HUES64 (cell line): ENCODE data around the gene DCBLD2.

Experiments used
- H3K27ac ChIP-seq: 2 replicates; pipeline ENCODE4 v1.7.0; 2013; ENCODE audit warnings: low read depth, low read length, inconsistent platforms
- H3K27me3 ChIP-seq: 2 replicates; pipeline ENCODE4 v1.6.1; 2013; ENCODE audit warnings: mild to moderate bottlenecking, low read length; ENCODE audit not compliant: insufficient read depth
- H3K36me3 ChIP-seq: 2 replicates; pipeline ENCODE4 v1.6.1; 2013; ENCODE audit warnings: mild to moderate bottlenecking, low read length; ENCODE audit not compliant: insufficient read depth
- H3K4me1 ChIP-seq: 2 replicates; pipeline ENCODE4 v1.6.1; 2013; ENCODE audit warnings: mild to moderate bottlenecking, low read length, moderate library complexity; ENCODE audit not compliant: insufficient read depth
- H3K4me3 ChIP-seq: 2 replicates; pipeline ENCODE4 v1.5.1; 2013; ENCODE audit warnings: mild to moderate bottlenecking, low read length, moderate library complexity
- H3K9ac ChIP-seq: 2 replicates; pipeline ENCODE4 v1.6.1; 2013; ENCODE audit warnings: mild to moderate bottlenecking, low read depth, low read length
- H3K9me3 ChIP-seq: 2 replicates; pipeline ENCODE4 v1.6.1; 2013; ENCODE audit warnings: low read depth, low read length; ENCODE audit not compliant: insufficient read depth
- WGBS: fragments of 150-250, 120-280 bp; methylation state at CpG from one replicate; pipeline ENCODE4 v1.1.7; 2013; ENCODE audit warnings: missing lambda C conversion rate; 5-methylcytosine and 5-hydroxymethylcytosine counted together

The DCBLD2 gene

DNA sequence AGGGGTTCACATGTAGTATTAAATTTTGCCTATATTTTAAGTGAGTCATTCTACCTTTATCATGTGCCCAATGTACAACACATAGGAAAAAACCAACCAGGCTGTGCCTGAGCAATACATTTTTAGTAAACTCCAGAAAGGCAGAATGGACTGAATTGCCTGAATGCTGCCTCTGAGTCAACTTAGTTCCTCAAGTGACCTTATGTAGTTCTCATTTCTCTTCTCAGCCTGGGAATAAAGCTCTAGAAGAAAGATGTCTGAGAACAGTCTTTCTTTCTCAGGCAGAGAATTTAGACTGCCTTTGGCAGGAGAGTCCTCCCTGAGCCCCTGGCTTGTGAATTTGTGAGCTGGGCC lies 125.4 kb downstream of the DCBLD2 start:
- Histone ChIP-seq H3K27ac (no peak overlapping the region), H3K4me1 (no peaks in the 10 kb centered on the region), H3K9ac (no peak overlapping the region), H3K4me3 (no peak overlapping the region), H3K9me3 (no peaks in the 10 kb centered on the region), H3K36me3 (no peaks in the 10 kb centered on the region; the same call in 1 of the 2 replicates), H3K27me3 (no peaks in the 10 kb centered on the region)

DNA sequence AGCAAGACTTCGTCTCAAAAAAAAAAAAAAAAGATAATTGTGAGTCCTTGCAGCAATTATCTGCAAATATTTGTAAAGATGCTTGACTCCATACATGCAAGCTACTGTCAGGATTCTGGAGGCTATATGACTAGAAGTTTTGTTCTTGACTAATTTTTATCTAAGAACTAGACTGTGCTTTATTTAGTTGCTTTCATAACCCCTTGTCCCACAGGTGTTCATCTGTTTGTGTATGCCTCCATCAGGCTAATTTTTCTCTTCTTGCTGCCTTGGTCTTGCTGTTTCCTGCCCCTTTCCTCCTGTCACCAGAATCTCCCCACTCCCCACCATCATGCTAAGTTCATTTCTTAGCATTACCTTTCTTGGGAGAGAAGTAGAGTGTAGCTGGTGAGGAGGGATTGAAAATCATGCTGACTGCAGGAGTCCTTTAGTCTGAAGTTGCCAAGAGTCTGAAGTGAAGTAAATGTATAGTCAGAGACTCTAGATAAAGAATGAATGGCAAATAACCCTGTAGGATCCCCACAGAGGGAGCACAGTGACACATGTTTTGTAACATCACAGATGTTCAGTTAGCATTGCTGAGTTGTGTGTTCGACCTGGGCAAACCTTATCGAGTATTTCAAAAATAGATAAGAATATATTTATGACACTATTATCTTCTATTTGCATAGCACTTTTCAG lies 125.9 kb downstream of the DCBLD2 start:
- Histone ChIP-seq H3K4me3 (no peak overlapping the region), H3K9me3 (no peaks in the 10 kb centered on the region), H3K36me3 (no peaks in the 10 kb centered on the region; the same call in 1 of the 2 replicates), H3K9ac (no peak overlapping the region), H3K27me3 (no peaks in the 10 kb centered on the region), H3K4me1 (no peaks in the 10 kb centered on the region), H3K27ac (no peak overlapping the region)
- 100% methylated on average over 1 of the region's 3 CpGs for WGBS

DNA sequence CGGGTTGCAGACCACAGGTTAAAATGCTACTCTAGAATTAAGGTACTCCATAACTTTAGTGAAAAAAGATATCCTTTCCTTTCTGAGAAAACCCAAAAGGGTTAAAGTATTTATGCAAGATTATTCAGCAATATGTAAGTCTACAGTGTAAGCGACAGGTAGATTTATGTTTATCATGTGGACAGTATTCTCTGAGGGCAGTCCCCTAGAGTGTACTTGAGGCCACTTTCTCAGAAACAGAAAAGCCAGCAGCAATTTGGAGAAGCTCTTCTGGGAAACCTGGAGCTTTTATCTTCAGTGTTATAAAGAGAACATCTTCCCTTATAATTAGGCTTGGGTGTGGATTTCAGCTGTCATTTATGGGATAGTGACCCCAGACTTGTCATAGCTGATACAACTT lies 129.5 kb downstream of the DCBLD2 start:
- Histone ChIP-seq H3K27me3 (no peaks in the 10 kb centered on the region), H3K27ac (no peak overlapping the region), H3K36me3 (no peaks in the 10 kb centered on the region), H3K4me1 (no peaks in the 10 kb centered on the region), H3K9me3 (no peaks in the 10 kb centered on the region), H3K4me3 (no peak overlapping the region), H3K9ac (no peak overlapping the region)
- 93% methylated on average over 2 of the region's 2 CpGs for WGBS

DNA sequence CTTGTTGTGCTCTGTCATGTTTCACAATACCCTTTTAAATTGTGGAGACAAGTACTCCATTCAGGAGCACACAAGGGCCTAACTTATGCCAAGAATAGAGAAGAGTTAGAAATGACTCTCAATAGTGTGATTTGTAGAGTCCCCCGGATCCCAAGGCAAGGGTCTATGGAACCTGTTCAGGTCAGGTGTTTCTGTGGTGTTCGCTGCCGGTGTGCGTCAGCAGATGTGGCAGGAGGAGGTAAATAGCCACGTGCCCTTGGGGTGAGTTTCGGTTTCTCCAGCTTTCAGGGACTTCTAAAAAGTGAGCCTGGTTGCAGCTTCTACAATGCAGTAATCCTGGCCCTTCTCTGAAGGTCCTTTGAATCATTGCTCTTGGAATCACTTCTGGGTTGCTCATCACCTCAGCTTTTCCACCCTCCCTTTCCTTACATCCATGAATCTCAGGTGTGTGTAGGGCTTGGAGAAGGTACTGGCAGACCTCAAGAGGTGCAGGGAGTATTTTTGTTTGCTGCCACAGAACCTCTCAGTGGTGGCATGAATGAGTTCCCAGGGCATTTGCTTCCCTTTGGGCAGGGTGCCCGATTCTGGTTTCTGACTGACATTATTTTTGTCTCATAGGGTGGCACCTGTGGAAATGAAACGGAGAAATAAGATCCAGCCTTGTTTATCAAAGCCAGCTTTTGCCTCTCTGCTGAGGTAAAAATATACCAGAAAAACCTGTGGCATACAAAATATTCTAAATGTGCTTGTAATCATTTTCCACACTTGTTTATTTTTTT lies 131.0 kb downstream of the DCBLD2 start:
- Histone ChIP-seq H3K4me3 (no peak overlapping the region), H3K4me1 (no peaks in the 10 kb centered on the region), H3K27ac (no peak overlapping the region), H3K9me3 (no peaks in the 10 kb centered on the region), H3K27me3 (no peaks in the 10 kb centered on the region), H3K9ac (no peak overlapping the region), H3K36me3 (no peaks in the 10 kb centered on the region)
- 93% methylated on average over 8 of the region's 8 CpGs for WGBS

DNA sequence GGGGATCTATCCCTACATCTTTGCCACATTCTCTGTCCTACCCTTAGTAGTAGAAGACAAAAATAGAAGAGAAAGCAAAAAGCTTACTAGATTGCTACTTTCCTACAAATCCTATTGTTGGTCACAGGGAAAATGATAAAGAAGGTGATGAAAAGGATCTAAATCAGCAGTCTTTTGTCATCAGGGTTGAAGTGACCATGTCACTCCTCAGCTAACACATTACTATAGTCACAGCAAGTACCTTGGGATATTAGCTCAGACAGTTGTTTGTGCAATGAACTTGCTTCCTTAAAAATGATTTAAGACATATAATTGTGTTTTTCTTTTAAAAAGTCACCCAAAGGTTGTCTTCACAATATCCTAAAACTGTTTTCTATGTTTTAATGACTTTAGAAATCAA lies 132.0 kb downstream of the DCBLD2 start:
- H3K36me3 ChIP-seq = no peaks in the 10 kb centered on the region
- no peak overlapping the region for H3K27ac ChIP-seq
- no peaks in the 10 kb centered on the region for H3K27me3 ChIP-seq
- H3K4me3 ChIP-seq = no peak overlapping the region
- no peaks in the 10 kb centered on the region; the same call in 1 of the 2 replicates for H3K4me1 ChIP-seq
- H3K9me3 ChIP-seq = no peaks in the 10 kb centered on the region
- H3K9ac ChIP-seq = no peak overlapping the region

DNA sequence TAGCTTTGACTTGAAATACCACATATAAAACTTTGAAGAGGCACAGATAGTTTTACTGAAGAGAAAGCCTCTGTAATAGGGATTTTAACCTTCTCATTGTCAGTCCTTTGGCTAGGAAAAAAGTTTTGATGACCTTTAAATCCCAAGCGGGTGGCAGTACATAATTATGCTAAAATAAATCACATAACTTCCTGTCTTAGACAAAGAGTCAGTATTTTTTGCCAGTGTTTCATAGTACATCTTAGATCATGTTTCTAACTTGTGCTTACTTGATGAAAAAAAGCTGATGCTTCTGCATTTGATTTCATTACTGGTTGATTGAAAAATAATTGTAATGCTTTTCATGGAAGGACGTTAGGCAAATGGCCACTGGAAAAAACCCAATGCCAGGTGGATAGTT lies 132.5 kb downstream of the DCBLD2 start:
- 95% methylated on average over 2 of the region's 2 CpGs for WGBS
- Histone ChIP-seq H3K9me3 (no peaks in the 10 kb centered on the region), H3K4me1 (no peaks in the 10 kb centered on the region; the same call in 1 of the 2 replicates), H3K27me3 (no peaks in the 10 kb centered on the region), H3K27ac (no peak overlapping the region), H3K36me3 (no peaks in the 10 kb centered on the region), H3K4me3 (no peak overlapping the region), H3K9ac (no peak overlapping the region)

DNA sequence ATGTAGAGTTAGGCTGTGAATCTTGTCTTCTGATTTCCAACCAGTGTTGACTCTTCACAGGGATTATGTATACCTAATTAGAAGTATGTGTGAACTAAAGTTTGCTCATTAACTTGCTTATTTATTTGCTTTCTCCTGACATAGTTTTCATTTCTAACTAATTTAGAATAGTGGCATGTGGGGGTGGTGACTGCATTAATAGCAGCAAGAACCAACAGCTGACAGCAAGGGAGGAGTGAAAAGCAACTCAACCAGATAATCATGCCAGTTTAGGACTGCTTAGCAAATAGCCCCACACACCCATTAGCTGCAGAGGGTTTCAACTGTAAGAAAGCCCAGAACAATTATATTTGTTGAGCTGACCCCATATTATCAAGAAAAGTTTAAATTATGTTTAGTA lies 134.6 kb downstream of the DCBLD2 start:
- Histone ChIP-seq H3K4me3 (no peak overlapping the region), H3K9me3 (no peaks in the 10 kb centered on the region), H3K9ac (no peak overlapping the region), H3K27ac (no peak overlapping the region), H3K27me3 (no peaks in the 10 kb centered on the region), H3K4me1 (no peaks in the 10 kb centered on the region; the same call in 1 of the 2 replicates), H3K36me3 (no peaks in the 10 kb centered on the region)

DNA sequence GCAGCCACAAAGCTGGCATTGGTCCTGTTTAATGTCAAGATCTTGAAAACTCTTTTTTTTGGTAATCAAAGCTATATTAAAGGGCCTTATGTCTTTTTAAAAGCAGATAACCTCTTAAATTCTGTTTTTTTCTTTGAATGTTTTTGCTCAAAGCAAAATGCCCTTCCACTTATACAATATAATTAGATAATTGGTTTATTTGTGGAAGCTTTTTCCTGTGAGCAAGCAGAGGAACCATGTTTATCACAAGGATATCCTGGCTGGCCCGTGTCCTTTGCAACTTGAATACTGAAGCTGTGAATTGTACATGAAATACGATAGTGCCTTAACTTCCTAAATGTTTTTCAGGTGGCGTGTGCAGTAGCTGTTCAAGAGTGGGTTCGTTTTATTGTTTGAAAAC lies 135.8 kb downstream of the DCBLD2 start:
- Histone ChIP-seq H3K9me3 (no peaks in the 10 kb centered on the region), H3K4me3 (no peak overlapping the region), H3K27ac (no peak overlapping the region), H3K27me3 (no peaks in the 10 kb centered on the region), H3K36me3 (no peaks in the 10 kb centered on the region), H3K4me1 (no peaks in the 10 kb centered on the region; the same call in 1 of the 2 replicates), H3K9ac (no peak overlapping the region)
- 86% methylated on average over 4 of the region's 4 CpGs for WGBS

DNA sequence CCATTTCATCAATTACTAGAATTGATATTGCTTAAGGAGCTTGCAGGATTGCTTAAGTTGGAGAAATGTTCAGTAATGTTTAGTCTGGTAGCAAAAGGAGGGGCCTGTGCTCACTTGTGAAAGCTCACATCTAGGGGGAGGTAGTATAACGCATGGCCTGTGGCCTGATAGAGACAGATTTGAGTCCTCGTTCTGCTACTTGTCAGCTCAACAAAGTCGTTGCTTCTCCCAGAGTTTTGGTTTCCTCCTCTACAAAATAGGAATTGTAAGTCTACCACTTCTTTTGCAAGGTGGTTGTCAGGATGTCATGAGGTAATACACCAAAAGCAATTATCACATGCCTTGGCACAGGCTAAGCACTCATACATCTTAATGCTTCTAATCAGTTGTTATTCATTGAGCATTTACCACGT lies 137.0 kb downstream of the DCBLD2 start:
- Histone ChIP-seq H3K4me3 (no peak overlapping the region), H3K27ac (no peak overlapping the region), H3K9ac (no peak overlapping the region), H3K36me3 (no peaks in the 10 kb centered on the region), H3K4me1 (no peaks in the 10 kb centered on the region; the same call in 1 of the 2 replicates), H3K9me3 (no peaks in the 10 kb centered on the region), H3K27me3 (no peaks in the 10 kb centered on the region)
- 78% methylated on average over 3 of the region's 4 CpGs for WGBS

DNA sequence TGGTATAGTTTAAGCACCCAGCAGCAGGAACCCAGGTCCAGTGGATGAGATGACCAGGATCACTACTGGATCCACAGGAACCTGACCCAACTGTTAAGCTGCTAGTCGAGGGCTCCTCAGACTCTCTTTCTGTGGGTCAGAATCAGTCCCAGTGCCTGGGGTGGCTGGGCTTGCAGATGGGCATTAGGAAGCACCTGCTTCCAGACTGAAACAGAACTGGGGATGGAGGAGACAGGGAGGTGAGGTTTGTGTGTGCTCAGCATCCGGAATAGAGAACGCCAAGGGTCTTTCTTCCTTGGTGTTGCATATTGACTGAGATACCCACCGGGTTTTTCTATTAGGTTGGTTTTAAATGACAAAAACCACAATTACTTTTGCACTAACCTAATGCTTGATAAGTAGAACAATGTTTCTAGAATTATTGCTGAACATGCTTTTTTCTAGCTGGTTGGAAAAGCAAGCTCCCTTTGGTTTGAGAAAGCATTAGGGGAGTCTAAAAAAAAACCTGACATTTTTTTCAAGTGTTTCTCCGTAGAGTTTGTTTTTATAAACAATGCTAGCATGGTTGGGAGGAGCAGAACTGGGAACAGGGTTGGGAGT lies 137.6 kb downstream of the DCBLD2 start:
- no peaks in the 10 kb centered on the region; the same call in 1 of the 2 replicates for H3K4me1 ChIP-seq
- H3K4me3 ChIP-seq = no peak overlapping the region
- no peaks in the 10 kb centered on the region for H3K9me3 ChIP-seq
- H3K9ac ChIP-seq = no peak overlapping the region
- no peaks in the 10 kb centered on the region for H3K36me3 ChIP-seq
- no peak overlapping the region for H3K27ac ChIP-seq
- WGBS = 83% methylated on average over 4 of the region's 5 CpGs
- no peaks in the 10 kb centered on the region for H3K27me3 ChIP-seq

DNA sequence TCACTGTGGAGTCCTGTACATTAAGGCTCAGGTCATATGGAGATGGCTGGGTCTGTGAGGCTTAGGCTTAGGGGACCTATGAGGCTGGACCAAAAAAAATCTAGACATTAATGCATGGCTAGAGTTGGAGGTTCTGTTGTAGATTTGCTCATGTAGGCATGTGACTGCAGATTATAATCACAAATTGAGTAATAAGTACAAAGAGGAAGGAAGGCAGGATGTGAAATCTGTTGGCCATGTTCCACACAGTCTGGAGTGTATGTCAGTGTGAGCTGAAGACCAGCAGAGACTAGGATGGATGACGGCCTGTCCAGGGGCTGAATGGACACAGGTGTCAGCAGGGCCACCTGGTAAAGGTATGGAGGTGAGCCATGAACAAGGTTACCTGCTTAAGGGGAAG lies 138.4 kb downstream of the DCBLD2 start, which contains the start of gene ST3GAL6:
Gene ST3GAL6, plus strand, starts transcription at position 265 of the 400 bp plus-strand sequence. CDS start 5,101 bp downstream, outside the sequence.
- Histone ChIP-seq H3K4me3 (no peak within 1 kb of the TSS), H3K9ac (no peak within 1 kb of the TSS), H3K9me3 (no peaks in the 10 kb centered on the region), H3K4me1 (no peaks in the 10 kb centered on the region; the same call in 1 of the 2 replicates), H3K36me3 (no peaks in the 10 kb centered on the region), H3K27ac (no peak within 1 kb of the TSS), H3K27me3 (no peaks in the 10 kb centered on the region)
- WGBS = 94% methylated on average over 1 of the region's 1 CpG
